Activated naive CD4-positive, alpha-beta T cell treated with anti-CD3 and anti-CD28 coated beads, Interleukin-2, amount 50 U/mL, for 24 hours (primary cell): ENCODE measurements around the gene C17orf50.

Source experiments
- H3K27ac Mint-ChIP-seq: one replicate; pipeline ENCODE4 v1.8.0; 2021; ENCODE audit warnings: mild to moderate bottlenecking, mixed read lengths
- H3K27me3 Mint-ChIP-seq: one replicate; pipeline ENCODE4 v1.8.0; 2021; ENCODE audit warnings: mixed read lengths
- H3K36me3 Mint-ChIP-seq: one replicate; pipeline ENCODE4 v1.8.0; 2021; ENCODE audit warnings: mixed read lengths
- H3K4me1 Mint-ChIP-seq: one replicate; pipeline ENCODE4 v1.8.0; 2021; ENCODE audit warnings: mixed read lengths
- H3K4me3 Mint-ChIP-seq: one replicate; pipeline ENCODE4 v1.8.0; 2021; ENCODE audit warnings: mild to moderate bottlenecking, mixed read lengths
- H3K9me3 Mint-ChIP-seq: one replicate; pipeline ENCODE4 v1.8.0; 2021; ENCODE audit warnings: mixed read lengths

Gene C17orf50

DNA sequence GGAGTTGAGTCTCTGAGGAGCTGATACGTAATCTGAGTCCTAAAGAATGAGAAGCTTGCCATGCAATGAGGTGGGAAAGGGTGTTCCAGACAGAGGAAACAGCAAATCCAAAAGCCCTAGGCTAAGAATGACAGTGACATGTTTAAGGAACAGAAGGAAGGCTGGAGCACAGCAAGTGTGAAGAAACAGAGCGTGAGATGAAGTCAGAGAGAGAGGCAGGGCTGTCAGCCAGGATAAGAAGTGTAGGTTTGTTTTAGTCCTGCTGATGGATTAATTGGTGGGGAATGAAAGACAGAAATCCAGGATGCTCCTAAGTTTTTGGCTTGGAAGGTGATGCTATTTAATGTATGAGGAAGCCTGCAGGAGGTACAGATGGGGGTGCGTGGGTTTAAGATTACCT lies 20.3 kb downstream of the C17orf50 start:
- H3K27me3 Mint-ChIP-seq: no peaks in the 10 kb centered on the region
- no peaks in the 10 kb centered on the region for H3K9me3 Mint-ChIP-seq
- peaks cover 1% of the 10 kb centered on the region for H3K36me3 Mint-ChIP-seq
- H3K27ac Mint-ChIP-seq: no peak overlapping the region
- no peak overlapping the region for H3K4me3 Mint-ChIP-seq
- no peaks in the 10 kb centered on the region for H3K4me1 Mint-ChIP-seq

DNA sequence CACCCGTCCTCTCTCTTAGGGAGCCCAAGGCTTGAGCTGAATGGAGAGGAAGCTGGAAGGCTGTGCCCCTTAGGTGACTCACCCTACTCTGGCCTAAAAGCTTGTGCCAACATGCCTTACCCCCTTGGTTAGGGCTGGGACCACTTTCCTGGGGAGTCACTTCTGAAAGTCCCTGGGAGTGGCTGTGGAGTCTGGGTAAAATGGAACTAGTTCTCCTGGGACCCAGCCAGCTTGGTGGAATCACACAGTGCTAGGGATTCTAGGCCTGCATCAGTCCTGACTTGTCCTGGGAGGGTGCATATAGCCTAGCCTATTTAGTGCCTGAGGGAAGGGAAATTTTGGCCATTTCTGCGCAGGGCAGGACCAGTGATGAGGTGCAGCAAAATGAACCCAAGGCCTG lies 24.2 kb downstream of the C17orf50 start:
- H3K9me3 Mint-ChIP-seq: no peaks in the 10 kb centered on the region
- H3K27ac Mint-ChIP-seq: no peak overlapping the region
- no peaks in the 10 kb centered on the region for H3K27me3 Mint-ChIP-seq
- H3K4me3 Mint-ChIP-seq: no peak overlapping the region
- H3K4me1 Mint-ChIP-seq: peaks cover 17% of the 10 kb centered on the region
- peaks cover 1% of the 10 kb centered on the region for H3K36me3 Mint-ChIP-seq

DNA sequence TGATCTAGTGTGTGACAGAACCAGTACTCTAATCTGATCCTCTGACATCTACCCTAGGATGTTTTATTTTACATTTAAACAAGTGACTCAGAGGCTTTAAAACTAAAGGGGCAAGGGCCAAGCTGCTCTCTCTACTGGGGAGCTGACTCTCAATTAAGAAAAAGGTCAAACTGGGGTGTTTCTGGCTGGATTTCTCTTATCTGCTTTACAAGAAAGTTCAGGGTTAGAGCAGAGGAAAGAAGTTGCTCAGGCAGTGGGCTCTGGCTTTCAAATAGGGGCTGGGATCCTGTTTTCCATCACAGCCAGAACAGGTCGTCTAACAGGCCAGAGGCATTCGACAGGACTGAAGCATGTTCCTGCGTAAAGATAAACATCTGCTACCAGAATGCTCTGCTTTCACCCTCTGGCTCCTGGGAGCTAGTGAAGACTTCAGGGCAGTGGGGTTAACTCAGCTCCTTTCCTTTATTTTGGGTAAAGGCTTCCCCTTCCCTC lies 26.3 kb downstream of the C17orf50 start:
- Mint-ChIP-seq H3K4me1 (peaks cover 24% of the 10 kb centered on the region), H3K4me3 (no peak overlapping the region), H3K36me3 (no peaks in the 10 kb centered on the region), H3K9me3 (no peaks in the 10 kb centered on the region), H3K27me3 (no peaks in the 10 kb centered on the region), H3K27ac (no peak overlapping the region)

DNA sequence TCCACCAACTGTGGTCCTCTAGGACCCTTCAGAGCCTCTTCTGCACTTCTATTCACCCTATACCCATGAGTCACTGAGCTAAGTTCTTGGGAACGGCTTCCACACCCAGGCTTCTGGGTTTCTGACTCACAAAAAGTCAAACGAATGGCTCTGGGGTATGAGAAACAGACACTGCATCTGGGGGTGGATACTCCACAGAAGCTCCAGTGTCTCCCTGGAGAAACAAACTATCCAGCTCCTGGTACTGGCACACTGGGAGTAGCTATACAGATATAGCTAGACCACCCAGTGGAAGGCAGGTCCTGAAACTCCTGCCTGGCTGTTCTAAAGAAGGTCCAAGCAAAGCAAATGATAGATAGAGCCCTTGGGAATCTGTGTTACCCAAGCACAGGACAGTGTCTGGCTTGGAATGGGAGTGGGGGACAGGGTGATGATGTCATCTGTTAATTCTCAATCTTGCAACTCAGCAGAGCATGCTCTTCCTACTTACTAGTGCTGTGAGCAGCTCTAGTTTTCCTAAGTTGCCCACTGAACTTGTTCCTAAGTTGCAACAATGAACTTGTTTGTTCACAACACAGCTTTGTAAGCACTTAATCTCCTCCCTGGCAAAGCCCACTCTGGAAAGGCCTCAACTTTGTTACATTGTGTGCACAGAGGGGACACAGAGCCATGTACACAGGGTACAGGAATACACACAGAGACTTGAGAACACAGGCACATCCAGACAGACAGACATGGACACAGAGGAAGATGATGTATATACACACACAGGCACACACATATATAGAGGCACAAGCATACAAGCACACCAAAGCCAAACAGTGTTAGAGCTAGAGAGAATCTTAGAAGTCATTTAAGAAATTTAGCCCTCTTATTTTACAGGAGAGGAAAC lies 28.0 kb downstream of the C17orf50 start:
- Mint-ChIP-seq H3K9me3 (no peaks in the 10 kb centered on the region), H3K36me3 (no peaks in the 10 kb centered on the region), H3K27me3 (peaks cover 1% of the 10 kb centered on the region), H3K4me1 (peaks cover 34% of the 10 kb centered on the region), H3K27ac (peak overlapping the region; percentile 59), H3K4me3 (no peak overlapping the region)

DNA sequence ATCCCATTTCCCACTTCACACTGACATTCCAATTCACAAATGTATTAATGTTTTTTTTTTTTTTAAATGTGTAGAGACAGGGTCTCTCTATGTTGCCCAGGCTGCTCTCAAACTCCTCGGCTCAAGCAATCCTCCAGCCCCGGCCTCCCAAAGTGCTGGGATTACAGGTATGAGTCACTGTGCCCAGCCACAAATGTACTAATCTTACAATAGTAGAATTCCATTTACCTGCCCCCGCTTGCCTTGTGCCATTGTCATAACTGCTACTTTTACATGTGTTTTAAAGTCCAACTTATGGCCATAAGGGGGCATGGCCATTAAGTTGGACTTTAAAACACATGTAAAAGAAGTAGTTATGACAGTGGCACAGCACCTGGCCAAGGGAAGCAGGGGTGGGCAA lies 30.2 kb downstream of the C17orf50 start:
- Mint-ChIP-seq H3K4me1 (peaks cover 40% of the 10 kb centered on the region), H3K36me3 (no peaks in the 10 kb centered on the region), H3K4me3 (no peak overlapping the region), H3K9me3 (no peaks in the 10 kb centered on the region), H3K27me3 (peaks cover 1% of the 10 kb centered on the region), H3K27ac (no peak overlapping the region)

DNA sequence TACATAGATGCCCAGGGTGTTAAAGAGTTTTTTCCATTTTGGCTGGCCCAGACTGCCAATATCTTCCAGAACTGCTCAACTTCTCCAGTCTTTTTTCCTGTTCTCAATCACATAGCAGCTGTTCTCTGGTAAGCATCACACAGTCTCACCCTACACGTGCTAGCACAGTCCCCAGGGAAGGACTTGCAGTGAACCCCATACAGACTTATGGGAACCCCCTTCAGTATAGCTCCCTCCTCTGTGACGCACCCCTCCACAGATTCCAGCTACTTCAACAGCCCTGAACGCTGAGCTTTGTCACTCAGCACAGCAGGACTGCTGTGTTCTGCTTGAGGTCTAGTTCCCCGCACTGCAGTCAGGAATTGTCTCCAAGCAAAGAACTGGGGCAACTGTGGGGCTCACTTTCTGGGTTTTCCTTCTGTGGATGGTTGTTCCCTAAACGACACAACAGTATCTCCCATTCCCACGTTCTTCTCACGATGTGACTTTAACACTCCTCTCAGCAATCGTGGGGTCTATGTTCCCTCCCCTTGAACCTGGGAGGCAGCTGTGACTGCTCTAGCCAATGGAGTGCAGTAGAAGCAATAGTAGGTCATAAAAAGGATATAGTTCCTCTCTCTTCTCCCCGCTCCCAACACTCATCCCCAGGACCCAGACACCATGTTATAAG lies 31.1 kb downstream of the C17orf50 start:
- H3K4me1 Mint-ChIP-seq: peaks cover 48% of the 10 kb centered on the region
- no peak overlapping the region for H3K4me3 Mint-ChIP-seq
- H3K27ac Mint-ChIP-seq: no peak overlapping the region
- no peaks in the 10 kb centered on the region for H3K9me3 Mint-ChIP-seq
- H3K27me3 Mint-ChIP-seq: peaks cover 1% of the 10 kb centered on the region
- H3K36me3 Mint-ChIP-seq: no peaks in the 10 kb centered on the region

DNA sequence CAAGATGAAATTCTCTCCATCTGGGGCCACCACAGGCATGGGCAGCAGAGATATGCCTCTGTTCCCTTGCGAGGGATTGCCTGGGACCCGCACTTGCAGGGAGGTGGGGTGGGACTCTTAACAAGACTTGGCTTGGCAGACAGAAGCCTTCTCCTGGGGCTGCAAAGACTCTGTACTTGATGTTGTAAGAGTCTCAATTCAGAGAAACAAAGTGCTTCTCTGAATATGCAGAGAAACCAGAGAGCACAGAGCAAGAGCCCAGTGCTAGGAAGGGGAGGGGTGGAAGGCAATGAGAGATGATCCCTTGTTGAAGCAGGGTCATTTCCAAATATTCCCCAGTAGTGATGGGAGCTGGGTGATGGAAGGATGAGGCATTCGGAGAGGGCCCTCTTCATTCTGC lies 32.6 kb downstream of the C17orf50 start:
- Mint-ChIP-seq H3K4me1 (peaks cover 43% of the 10 kb centered on the region), H3K36me3 (no peaks in the 10 kb centered on the region), H3K4me3 (peak overlapping the region; percentile 30), H3K9me3 (no peaks in the 10 kb centered on the region), H3K27ac (no peak overlapping the region), H3K27me3 (peaks cover 1% of the 10 kb centered on the region)

DNA sequence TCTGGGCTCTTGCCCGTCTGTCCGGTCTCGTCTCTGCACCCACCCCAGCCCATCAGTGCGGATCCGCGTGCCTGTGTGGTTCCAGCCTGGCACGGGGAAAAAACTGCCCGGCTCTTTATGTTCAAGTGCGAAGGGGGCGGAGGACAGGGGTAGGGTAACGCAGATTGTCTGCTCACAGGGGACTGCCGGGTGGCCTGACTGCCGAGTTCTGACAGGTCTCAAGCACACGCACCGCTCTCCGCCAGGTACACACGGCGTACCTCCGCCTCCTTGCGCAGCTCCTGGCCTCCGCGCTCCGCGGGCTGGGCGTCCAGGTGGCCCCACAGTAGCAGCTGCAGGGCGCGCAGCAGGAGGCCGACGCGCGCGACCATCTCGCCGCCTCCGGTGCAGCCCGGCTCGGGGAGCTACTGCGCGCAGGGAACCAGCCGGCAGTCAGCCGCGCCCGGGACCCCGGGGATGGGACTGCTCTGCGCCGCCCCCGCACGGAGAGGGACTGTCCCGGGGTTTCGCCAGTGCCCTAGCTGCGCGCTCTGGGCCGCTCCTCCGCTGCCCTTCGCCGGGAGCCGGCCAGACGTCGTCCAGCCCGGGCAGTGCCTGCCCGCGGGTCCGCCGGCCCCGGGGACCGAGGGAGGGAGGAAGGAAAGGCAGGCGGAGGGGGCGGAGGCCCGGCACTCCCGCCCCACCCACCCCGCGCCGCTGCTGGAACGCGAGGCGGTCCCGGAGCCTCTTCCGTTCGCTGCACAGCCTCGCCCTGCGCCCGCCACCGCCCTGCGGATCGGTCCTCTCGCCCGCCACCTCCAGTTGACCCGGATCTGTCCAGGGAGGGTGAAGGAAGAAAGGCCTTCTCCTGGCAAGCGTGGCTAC lies 34.6 kb downstream of the C17orf50 start, which contains the start of gene MMP28:
MMP28 (minus strand) TSS at position 635 of the 864 bp plus-strand sequence; CDS start at position 371, 264 bp downstream.
- Mint-ChIP-seq H3K4me1 (peaks cover 37% of the 10 kb centered on the region), H3K27ac (no peak within 1 kb of the TSS), H3K27me3 (peaks cover 3% of the 10 kb centered on the region), H3K4me3 (peak within 1 kb of the TSS; percentile 77), H3K9me3 (no peaks in the 10 kb centered on the region), H3K36me3 (no peaks in the 10 kb centered on the region)

DNA sequence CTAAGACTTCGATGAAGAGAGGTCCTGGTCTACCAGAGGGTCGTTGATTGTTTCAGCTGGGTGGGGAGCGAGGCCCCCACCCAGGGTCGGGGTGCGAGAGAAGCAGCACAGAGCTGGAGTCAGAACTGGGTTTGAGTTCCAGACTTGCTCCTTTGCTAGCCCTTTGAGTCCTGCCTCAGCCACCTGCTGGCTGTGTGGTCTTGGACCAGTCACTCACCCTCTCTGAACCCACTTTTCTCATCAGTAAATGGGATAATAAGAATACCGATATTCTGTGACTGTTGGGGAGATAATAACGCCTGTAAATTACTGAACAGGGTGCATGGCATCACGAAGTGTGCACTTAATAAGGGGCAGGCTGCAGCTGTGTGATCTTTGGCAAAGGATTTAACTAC lies 35.2 kb downstream of the C17orf50 start:
- H3K4me1 Mint-ChIP-seq: peaks cover 36% of the 10 kb centered on the region
- no peak overlapping the region for H3K27ac Mint-ChIP-seq
- H3K27me3 Mint-ChIP-seq: peaks cover 3% of the 10 kb centered on the region
- no peaks in the 10 kb centered on the region for H3K36me3 Mint-ChIP-seq
- H3K9me3 Mint-ChIP-seq: no peaks in the 10 kb centered on the region
- H3K4me3 Mint-ChIP-seq: peak overlapping the region; percentile 77

DNA sequence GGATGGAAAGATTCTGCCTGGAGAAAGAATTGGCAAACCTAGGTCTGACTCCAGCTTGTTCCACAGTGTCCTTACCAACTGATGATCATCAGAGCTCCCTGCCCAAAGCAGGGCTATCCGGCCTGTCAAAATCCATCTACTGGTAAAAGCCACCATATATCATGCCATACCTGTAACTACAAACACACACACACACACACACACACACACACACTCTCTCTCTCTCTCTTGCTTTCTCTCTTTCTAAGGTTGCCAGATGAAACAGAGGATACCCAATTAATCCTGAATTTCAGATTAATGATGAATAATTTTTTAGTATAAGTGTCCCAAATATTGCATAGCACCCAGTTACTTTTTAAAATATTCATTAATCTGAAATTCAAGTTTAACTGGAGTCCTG lies 36.3 kb downstream of the C17orf50 start:
- no peak overlapping the region for H3K4me3 Mint-ChIP-seq

DNA sequence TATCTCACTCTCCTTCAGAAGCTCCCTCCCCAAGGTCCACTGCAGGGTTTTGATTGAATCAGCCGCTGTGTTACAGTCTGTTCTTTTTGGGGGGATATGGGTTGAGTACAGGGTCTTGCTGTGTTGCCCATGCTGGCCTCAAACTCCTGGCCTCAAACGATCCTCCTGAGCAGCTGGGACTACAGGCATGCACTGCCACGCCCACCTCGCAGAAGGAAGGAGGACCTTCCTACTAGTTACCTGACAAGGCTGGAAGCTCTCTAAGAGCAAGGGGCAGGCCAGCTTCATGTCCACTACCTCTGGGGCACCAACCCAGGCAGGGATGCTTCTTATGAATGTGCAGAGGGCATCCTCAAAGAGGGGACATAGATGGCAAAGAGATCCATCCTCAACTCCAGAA lies 36.7 kb downstream of the C17orf50 start:
- Mint-ChIP-seq H3K27ac (no peak overlapping the region), H3K36me3 (no peaks in the 10 kb centered on the region), H3K27me3 (peaks cover 3% of the 10 kb centered on the region), H3K4me1 (peaks cover 46% of the 10 kb centered on the region), H3K9me3 (no peaks in the 10 kb centered on the region), H3K4me3 (no peak overlapping the region)

More for the DNA sequence above, 36.3 kb downstream of the C17orf50 start:
- no peaks in the 10 kb centered on the region for H3K36me3 Mint-ChIP-seq
- H3K4me1 Mint-ChIP-seq: peaks cover 46% of the 10 kb centered on the region
- no peak overlapping the region for H3K27ac Mint-ChIP-seq
- no peaks in the 10 kb centered on the region for H3K9me3 Mint-ChIP-seq
- H3K27me3 Mint-ChIP-seq: peaks cover 3% of the 10 kb centered on the region

DNA sequence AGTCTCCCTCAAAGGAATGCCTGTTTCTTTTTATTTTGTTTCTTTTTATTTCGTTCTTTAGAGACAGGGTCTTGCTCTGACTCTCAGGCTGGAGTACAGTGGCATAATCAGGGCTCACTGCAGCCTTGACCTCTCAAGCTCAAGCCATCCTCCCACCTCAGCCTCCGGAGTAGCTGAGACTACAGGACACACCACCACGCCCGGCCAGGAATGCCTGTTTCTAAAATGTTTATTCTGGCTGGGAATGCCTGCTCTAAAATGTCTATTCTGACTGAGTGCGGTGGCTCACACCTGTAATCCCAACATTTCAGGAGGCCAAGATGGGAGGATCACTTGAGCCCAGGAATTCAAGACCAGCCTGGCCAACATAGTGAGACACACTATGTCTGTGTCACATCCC lies 37.2 kb downstream of the C17orf50 start:
- Mint-ChIP-seq H3K36me3 (no peaks in the 10 kb centered on the region), H3K4me3 (no peak overlapping the region), H3K27ac (no peak overlapping the region), H3K27me3 (peaks cover 3% of the 10 kb centered on the region), H3K4me1 (peaks cover 52% of the 10 kb centered on the region), H3K9me3 (no peaks in the 10 kb centered on the region)

DNA sequence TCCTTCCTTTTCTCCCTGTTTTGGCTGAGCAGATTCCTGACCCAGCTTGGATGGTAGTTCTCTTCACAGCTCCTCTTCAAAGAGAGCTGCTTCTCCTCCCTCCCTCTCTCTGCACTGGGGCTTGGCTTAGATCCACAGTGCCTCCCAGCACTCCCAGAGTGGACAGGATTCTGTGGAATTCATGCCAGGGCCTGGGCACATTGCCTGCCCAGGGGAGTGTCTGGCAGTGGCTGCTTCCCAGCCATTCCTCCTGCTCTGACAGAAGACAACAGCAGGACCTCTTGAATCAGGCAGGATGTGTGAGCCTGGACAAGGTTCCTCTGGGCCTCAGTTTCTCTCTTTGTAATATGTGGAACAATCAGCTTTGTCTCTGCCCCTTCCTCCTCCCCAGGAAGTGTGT lies 39.3 kb downstream of the C17orf50 start:
- Mint-ChIP-seq H3K27ac (peak overlapping the region; percentile 62), H3K27me3 (peaks cover 2% of the 10 kb centered on the region), H3K4me1 (peaks cover 54% of the 10 kb centered on the region), H3K36me3 (no peaks in the 10 kb centered on the region), H3K4me3 (no peak overlapping the region), H3K9me3 (no peaks in the 10 kb centered on the region)

DNA sequence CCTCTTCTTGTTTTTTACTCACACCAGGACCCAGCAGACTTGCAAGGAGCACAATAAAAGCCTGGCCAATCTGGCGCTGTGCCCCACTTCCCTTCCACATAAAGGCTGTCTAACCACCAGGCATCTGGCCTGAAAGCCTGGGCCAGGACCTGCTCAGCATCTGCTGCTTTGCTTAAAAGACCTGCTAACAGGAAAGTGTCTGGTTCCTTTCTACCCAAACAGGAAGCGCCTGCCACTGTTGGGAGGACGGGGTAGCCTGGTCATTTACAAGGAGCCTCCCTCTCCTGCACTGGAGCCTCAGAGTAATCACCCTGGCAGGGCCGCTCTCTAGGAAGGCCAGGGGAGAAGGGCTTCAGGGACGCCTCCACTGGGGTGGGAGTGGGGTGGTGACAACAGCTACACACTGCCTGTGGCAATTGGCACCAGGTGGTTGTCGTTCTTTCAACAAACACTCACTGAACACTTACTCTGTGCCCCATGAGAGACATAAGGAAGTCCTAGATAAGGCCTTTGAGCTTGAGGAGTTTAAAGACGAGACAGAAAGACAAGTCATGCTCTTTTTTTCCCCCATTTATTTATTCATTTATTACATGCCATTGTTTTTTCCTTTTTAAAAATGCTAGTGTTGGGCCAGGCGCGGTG lies 41.0 kb downstream of the C17orf50 start:
- Mint-ChIP-seq H3K27ac (peak overlapping the region; percentile 92), H3K4me1 (peaks cover 50% of the 10 kb centered on the region), H3K27me3 (peaks cover 2% of the 10 kb centered on the region), H3K4me3 (peak overlapping the region; percentile 1), H3K36me3 (no peaks in the 10 kb centered on the region), H3K9me3 (no peaks in the 10 kb centered on the region)

DNA sequence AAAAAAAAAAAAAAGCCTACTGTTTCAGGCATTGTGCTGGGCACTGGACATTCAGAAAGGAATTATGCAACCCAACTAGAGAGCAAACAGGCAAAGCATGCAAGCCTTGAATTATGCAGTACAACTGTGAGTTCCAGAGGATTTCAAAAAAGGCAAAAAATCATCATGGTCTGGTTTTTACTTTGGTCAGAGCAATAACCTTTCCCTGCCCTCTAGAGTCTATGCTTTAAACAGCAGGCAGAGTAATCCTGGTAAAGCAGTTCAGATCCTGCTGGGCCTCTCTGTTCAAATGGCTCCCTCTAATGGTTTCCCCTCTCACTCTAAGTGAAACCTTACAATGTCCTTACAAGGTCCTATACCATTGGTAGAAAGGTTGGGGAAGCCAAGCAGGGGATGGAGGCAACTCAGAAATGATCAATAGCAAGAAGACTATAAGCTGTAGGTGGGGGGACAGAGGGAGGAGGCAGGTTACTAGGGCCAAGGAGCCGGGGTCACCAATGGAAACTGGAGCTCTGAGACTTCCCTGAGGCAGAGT lies 44.0 kb downstream of the C17orf50 start:
- Mint-ChIP-seq H3K4me3 (no peak overlapping the region), H3K36me3 (no peaks in the 10 kb centered on the region), H3K4me1 (peaks cover 72% of the 10 kb centered on the region), H3K9me3 (no peaks in the 10 kb centered on the region), H3K27me3 (no peaks in the 10 kb centered on the region), H3K27ac (peak overlapping the region; percentile 85)
